Omental fat pad (tissue), 4 donors: ENCODE data around the gene URAD. TPM values are rescaled to one million over a fixed set of nuclear protein-coding genes. Genes with fewer than 3 reads are reported as not detected.

Experiments used
- ATAC-seq: fragments of 150-250 bp; one replicate; pipeline ENCODE4 v1.9.1; 2016; ENCODE audit warnings: mild to moderate bottlenecking, moderate library complexity; ENCODE audit not compliant: low FRiP score
- DNase-seq: peaks from one replicate; pipeline ENCODE4 v3.0.0-alpha.2; 2019; ENCODE audit warnings: low spot score
- CTCF ChIP-seq, 3 donors: fragments of 450-650 bp; IDR thresholded peaks; one replicate each; pipeline ENCODE4 v1.5.1; 2016 to 2017; ENCODE audit warnings: antibody characterized with exemption in 3 of 3, mild to moderate bottlenecking in 3 of 3, moderate library complexity in 2 of 3
- total RNA-seq, 4 donors: library from RNA; depleted of rRNA; stranded (reverse); fragments of >200 nt; gene quantifications; one replicate each; pipeline ENCODE4 v1.1.0, GENCODE V29; 2016

URAD gene
- total RNA-seq, 4 donors from 2014 or later: 1.3 TPM; not detected in 3

GRCh38 chr13:27969866-27970229 lies 18.6 kb downstream of the URAD start:
- ATAC-seq: no peak
- no peak for DNase-seq
- TF ChIP-seq CTCF (IDR thresholded peaks at IDR 0.05): no peak

GRCh38 chr13:27969082-27969865 lies 19.2 kb downstream of the URAD start, which contains the start of gene CDX2:
TSS of gene CDX2 (minus strand) at chr13:27969315. CDS start at chr13:27969006, 309 bp downstream.
- TF ChIP-seq CTCF (IDR thresholded peaks at IDR 0.05): no peak
- no peak for ATAC-seq

GRCh38 chr13:27968316-27969081 lies 20.0 kb downstream of the URAD start:
- no peak for DNase-seq
- no peak for TF ChIP-seq CTCF (IDR thresholded peaks at IDR 0.05)
- ATAC-seq: no peak

More at GRCh38 chr13:27969082-27969865, 19.2 kb downstream of the URAD start, which contains the start of gene CDX2:
- DNase-seq: no peak

GRCh38 chr13:27967736-27968315 lies 20.7 kb downstream of the URAD start:
- TF ChIP-seq CTCF (IDR thresholded peaks at IDR 0.05): no peak
- ATAC-seq (no peak), DNase-seq (no peak)

- no peak for ATAC-seq
Measured at GRCh38 chr13:27967203-27967735, 21.2 kb downstream of the URAD start.

More at GRCh38 chr13:27967203-27967735, 21.2 kb downstream of the URAD start:
- no peak for DNase-seq
- no peak for TF ChIP-seq CTCF (IDR thresholded peaks at IDR 0.05)
